H9 (cell line): ENCODE measurements around the gene MAP3K21. TPM values are rescaled to one million over a fixed set of nuclear protein-coding genes. Genes with fewer than 3 reads are reported as not detected.

ENCODE experiments used
- DNase-seq: peaks from one replicate; pipeline ENCODE4 v3.0.0-alpha.2; 2017
- H2AFZ ChIP-seq: one replicate; pipeline ENCODE4 v1.6.1; 2013; ENCODE audit warnings: mild to moderate bottlenecking, low read length, control low read depth, moderate library complexity
- H2AK5ac ChIP-seq: 2 replicates; pipeline ENCODE4 v1.6.1; 2013; ENCODE audit warnings: low read length, control low read depth, mixed read lengths; ENCODE audit not compliant: insufficient read length
- H2BK120ac ChIP-seq: one replicate; pipeline ENCODE4 v1.6.1; 2013; ENCODE audit warnings: low read depth, mild to moderate bottlenecking, low read length, control low read depth, inconsistent platforms; ENCODE audit not compliant: poor library complexity, severe bottlenecking
- H2BK12ac ChIP-seq: 2 replicates; pipeline ENCODE4 v1.6.1; 2013; ENCODE audit warnings: low read length, control low read depth, mixed read lengths, low read depth; ENCODE audit not compliant: insufficient read length
- H2BK15ac ChIP-seq: 2 replicates; pipeline ENCODE4 v1.6.1; 2013; ENCODE audit warnings: low read depth, low read length, control low read depth
- H2BK20ac ChIP-seq: one replicate; pipeline ENCODE4 v1.6.1; 2013; ENCODE audit warnings: low read depth, mild to moderate bottlenecking, low read length, control low read depth, inconsistent platforms; ENCODE audit not compliant: poor library complexity, severe bottlenecking
- H2BK5ac ChIP-seq: 2 replicates; pipeline ENCODE4 v1.6.1; 2013; ENCODE audit warnings: low read length, control low read depth, mixed read lengths; ENCODE audit not compliant: insufficient read length
- H3K14ac ChIP-seq: 2 replicates; pipeline ENCODE4 v1.6.1; 2013; ENCODE audit warnings: low read length, control low read depth; ENCODE audit not compliant: insufficient read depth
- H3K18ac ChIP-seq: 2 replicates; pipeline ENCODE4 v1.6.1; 2013; ENCODE audit warnings: low read depth, mild to moderate bottlenecking, mixed read lengths, low read length, control low read depth; ENCODE audit not compliant: insufficient read length
- H3K23ac ChIP-seq: 2 replicates; pipeline ENCODE4 v1.6.1; 2013; ENCODE audit warnings: low read length, control low read depth, mixed read lengths, low read depth; ENCODE audit not compliant: insufficient read length
- H3K23me2 ChIP-seq: 2 replicates; pipeline ENCODE4 v1.6.1; 2013; ENCODE audit warnings: low read depth, mild to moderate bottlenecking, mixed read lengths, low read length, control low read depth; ENCODE audit not compliant: insufficient read length, poor library complexity, severe bottlenecking
- H3K27ac ChIP-seq: 2 replicates; pipeline ENCODE4 v1.5.1; 2013; ENCODE audit warnings: low read length, control low read depth, mixed read lengths, low read depth; ENCODE audit not compliant: insufficient read length
- H3K27me3 ChIP-seq: 2 replicates; pipeline ENCODE4 v1.6.1; 2013; ENCODE audit warnings: low read length, control low read depth, inconsistent platforms; ENCODE audit not compliant: insufficient read depth
- H3K4ac ChIP-seq: 2 replicates; pipeline ENCODE4 v1.6.1; 2013; ENCODE audit warnings: low read depth, mild to moderate bottlenecking, control low read depth, inconsistent platforms, low read length, moderate library complexity
- H3K4me1 ChIP-seq: 2 replicates; pipeline ENCODE4 v1.6.1; 2013; ENCODE audit warnings: low read length, control low read depth, inconsistent platforms; ENCODE audit not compliant: insufficient read depth
- H3K4me2 ChIP-seq: 2 replicates; pipeline ENCODE4 v1.6.1; 2013; ENCODE audit warnings: low read length, control low read depth, mixed read lengths; ENCODE audit not compliant: insufficient read length, insufficient read depth
- H3K56ac ChIP-seq: 2 replicates; pipeline ENCODE4 v1.6.1; 2013; ENCODE audit warnings: low read depth, mild to moderate bottlenecking, mixed read lengths, low read length, control low read depth; ENCODE audit not compliant: insufficient read length
- H3K79me1 ChIP-seq: 2 replicates; pipeline ENCODE4 v1.6.1; 2013; ENCODE audit warnings: low read depth, mild to moderate bottlenecking, moderate library complexity, low read length, control low read depth, inconsistent platforms; ENCODE audit not compliant: insufficient read depth, poor library complexity, severe bottlenecking
- H3K79me2 ChIP-seq: 2 replicates; pipeline ENCODE4 v1.6.1; 2013; ENCODE audit warnings: low read length, control low read depth, inconsistent platforms; ENCODE audit not compliant: insufficient read depth
- H3K9ac ChIP-seq: 2 replicates; pipeline ENCODE4 v1.6.1; 2013; ENCODE audit warnings: low read length, control low read depth, mixed read lengths; ENCODE audit not compliant: insufficient read length; ENCODE audit errors: extremely low read depth
- H3K9me3 ChIP-seq: one replicate; pipeline ENCODE4 v1.6.1; 2013; ENCODE audit warnings: low read depth, low read length, inconsistent platforms; ENCODE audit not compliant: control insufficient read depth
- H3T11ph ChIP-seq: one replicate; pipeline ENCODE4 v1.6.1; 2013; ENCODE audit warnings: mild to moderate bottlenecking, low read length, control low read depth, inconsistent platforms
- H4K20me1 ChIP-seq: one replicate; pipeline ENCODE4 v1.6.1; 2013; ENCODE audit not compliant: control insufficient read depth, insufficient read length, insufficient read depth
- H4K5ac ChIP-seq: 2 replicates; pipeline ENCODE4 v1.6.1; 2013; ENCODE audit warnings: low read depth, mild to moderate bottlenecking, mixed read lengths, low read length, control low read depth; ENCODE audit not compliant: insufficient read length
- H4K8ac ChIP-seq: replicated peaks from 2 replicates; pipeline ENCODE4 v1.6.1; 2013; ENCODE audit warnings: low read length, control low read depth, mixed read lengths, low read depth; ENCODE audit not compliant: insufficient read length
- H4K91ac ChIP-seq: 2 replicates; pipeline ENCODE4 v1.6.1; 2013; ENCODE audit warnings: low read depth, mild to moderate bottlenecking, moderate library complexity, mixed read lengths, low read length, control low read depth; ENCODE audit not compliant: insufficient read length
- H3K27ac Mint-ChIP-seq, 3 experiments: 2 replicates in 2 of 3; 3 replicates in 1 of 3; pipeline ENCODE4 v1.8.0; 2020 to 2021; ENCODE audit warnings: mixed read lengths in 3 of 3, mild to moderate bottlenecking in 1 of 3, moderate library complexity in 1 of 3
- H3K27me3 Mint-ChIP-seq: 2 replicates; pipeline ENCODE4 v1.8.0; 2021; ENCODE audit warnings: low read depth, mild to moderate bottlenecking, moderate library complexity, mixed read lengths
- H3K36me3 Mint-ChIP-seq, 3 experiments: 2 replicates in 2 of 3; 3 replicates in 1 of 3; pipeline ENCODE4 v1.8.0; 2020 to 2021; ENCODE audit warnings: low read depth in 3 of 3, mixed read lengths in 3 of 3; ENCODE audit not compliant: insufficient read depth in 1 of 3
- H3K4me1 Mint-ChIP-seq, 2 experiments: 2 replicates each; pipeline ENCODE4 v1.8.0; 2020; ENCODE audit warnings: mixed read lengths in 2 of 2
- H3K4me3 Mint-ChIP-seq, 2 experiments: 2 replicates in 1 of 2; 3 replicates in 1 of 2; pipeline ENCODE4 v1.8.0; 2020 to 2021; ENCODE audit warnings: mild to moderate bottlenecking in 2 of 2, mixed read lengths in 2 of 2, moderate library complexity in 1 of 2
- H3K9me3 Mint-ChIP-seq, 2 experiments: 2 replicates in 1 of 2; 3 replicates in 1 of 2; pipeline ENCODE4 v1.8.0; 2020; ENCODE audit warnings: mild to moderate bottlenecking in 2 of 2, mixed read lengths in 2 of 2, moderate library complexity in 1 of 2
- CTCF ChIP-seq: fragments of 200-600 bp; sonication (generic); conservative IDR thresholded peaks from 3 replicates; pipeline ENCODE4 v1.8.0; 2021; ENCODE audit warnings: antibody characterized with exemption, mild to moderate bottlenecking
- WGBS: extraction: QIAGEN DNeasy Blood & Tissue Kit; methylation state at CpG from one replicate; pipeline ENCODE4 v1.1.7; 2013; ENCODE audit warnings: missing lambda C conversion rate, low lambda C conversion rate, mixed read lengths; ENCODE audit not compliant: insufficient read length; ENCODE audit errors: extremely low coverage; 5-methylcytosine and 5-hydroxymethylcytosine counted together
- total RNA-seq: library from RNA; stranded (reverse); gene quantifications from 2 replicates; pipeline ENCODE4 v1.2.1, GENCODE V29; 2021

Gene MAP3K21
- total RNA-seq, 1 experiment from 2014 or later, result 11.7 TPM

GRCh38 chr1:233394860-233395717 is 67.6 kb downstream of the MAP3K21 start:
- H3K4me1 ChIP-seq, result no peaks in the 10 kb centered on the region
- H2BK120ac ChIP-seq, result no peak overlapping the region
- Mint-ChIP-seq H3K9me3 (0 out of 5 replicates have a peak, but pooled peaks cover 0 to 2% of the 10 kb centered on the region in 2 experiments), H3K4me3 (no peak overlapping the region), H3K27me3 (no peaks in the 10 kb centered on the region; the same call in 1 of the 2 replicates), H3K4me1 (peaks cover 5% of the 10 kb centered on the region in 2 experiments), H3K36me3 (no peaks in the 10 kb centered on the region), H3K27ac (no peak overlapping the region)
- H3K79me2 ChIP-seq, result no peaks in the 10 kb centered on the region
- H3T11ph ChIP-seq, result no peak overlapping the region
- no peaks in the 10 kb centered on the region for H3K27me3 ChIP-seq
- H4K5ac ChIP-seq, result no peak overlapping the region
- no peak overlapping the region for H3K9ac ChIP-seq
- WGBS, result no CpG with 5 or more reads among the region's 13 CpGs
- H2AFZ ChIP-seq, result no peak overlapping the region
- H4K91ac ChIP-seq, result no peak overlapping the region
- H3K27ac ChIP-seq, result no peak overlapping the region
- no peak overlapping the region for H2BK12ac ChIP-seq
- no peak overlapping the region for H2BK5ac ChIP-seq
- no peaks in the 10 kb centered on the region for H3K79me1 ChIP-seq
- H3K18ac ChIP-seq, result no peak overlapping the region
- H2AK5ac ChIP-seq, result no peak overlapping the region
- no peak overlapping the region for H4K8ac ChIP-seq
- TF ChIP-seq CTCF, result peak; percentile 90
- no peak overlapping the region for H3K14ac ChIP-seq
- no peaks in the 10 kb centered on the region for H3K9me3 ChIP-seq
- H3K23ac ChIP-seq, result no peak overlapping the region
- no peaks in the 10 kb centered on the region for H4K20me1 ChIP-seq
- no peak overlapping the region for H3K4me2 ChIP-seq
- no peaks in the 10 kb centered on the region for H3K23me2 ChIP-seq
- H3K56ac ChIP-seq, result no peak overlapping the region
- no peak overlapping the region for H2BK20ac ChIP-seq
- no peak overlapping the region for H3K4ac ChIP-seq
- H2BK15ac ChIP-seq, result no peak overlapping the region
- DNase-seq, result no peak
